Panc1 (cell line): ENCODE results near the gene CRKL.

Experiments
- POLR2AphosphoS5 ChIP-seq: IDR thresholded peaks from 2 replicates; pipeline ENCODE4 v1.6.1; 2012; ENCODE audit warnings: mild to moderate bottlenecking, low read depth, low read length, moderate library complexity
- TCF7L2 ChIP-seq: IDR thresholded peaks from 2 replicates; pipeline ENCODE4 v1.6.1; 2011; ENCODE audit warnings: mild to moderate bottlenecking, low read depth, low read length, inconsistent platforms
- TF ChIP-seq, protein P1 (sequence below): fragments of 450-650 bp; IDR thresholded peaks from 2 replicates; pipeline ENCODE4 v1.5.1; 2017; ENCODE audit warnings: mild to moderate bottlenecking

DNA sequence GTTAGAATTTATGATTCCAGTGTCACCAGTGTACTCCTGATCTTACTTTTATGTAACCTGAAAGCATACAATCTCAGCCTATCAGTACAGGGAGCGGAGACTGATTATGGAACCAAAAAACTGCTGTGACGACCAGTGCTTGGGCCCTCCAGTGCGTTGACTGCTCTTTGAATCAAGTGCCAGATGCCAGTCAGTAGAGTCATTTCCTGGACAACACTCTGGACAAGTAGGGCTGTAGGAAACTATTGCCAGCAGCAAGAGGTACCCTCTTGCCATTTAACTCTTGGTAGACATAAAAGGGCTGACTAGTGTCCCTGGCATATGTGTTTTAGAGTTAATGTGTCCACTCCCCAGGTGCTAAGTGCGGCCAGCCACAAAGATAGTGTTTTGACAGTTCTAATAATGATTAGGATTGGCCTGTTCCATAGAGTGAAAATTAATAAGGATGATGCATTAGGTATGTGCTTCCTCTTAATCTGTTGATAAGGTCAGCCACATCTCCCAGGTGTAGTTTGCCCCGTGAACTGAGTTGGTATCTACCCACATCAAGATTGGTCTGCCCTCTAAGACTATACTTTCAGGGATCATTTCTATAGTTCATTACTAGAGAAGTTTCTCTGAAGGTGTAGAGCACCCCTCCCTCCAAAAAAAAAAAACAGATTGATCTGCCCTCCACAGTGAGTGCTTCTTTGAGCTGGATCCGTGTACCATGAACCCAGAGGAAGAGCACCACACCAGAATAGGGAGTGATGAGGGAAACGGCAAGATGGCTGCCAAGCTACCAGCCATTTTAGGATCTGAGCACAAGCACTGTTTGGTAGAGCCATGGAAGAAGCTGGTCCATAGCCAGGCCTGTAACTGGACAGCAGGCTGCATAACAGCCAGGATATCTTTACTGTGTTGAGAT lies 29.1 kb downstream of the CRKL start:
- TF ChIP-seq, protein P1, sequence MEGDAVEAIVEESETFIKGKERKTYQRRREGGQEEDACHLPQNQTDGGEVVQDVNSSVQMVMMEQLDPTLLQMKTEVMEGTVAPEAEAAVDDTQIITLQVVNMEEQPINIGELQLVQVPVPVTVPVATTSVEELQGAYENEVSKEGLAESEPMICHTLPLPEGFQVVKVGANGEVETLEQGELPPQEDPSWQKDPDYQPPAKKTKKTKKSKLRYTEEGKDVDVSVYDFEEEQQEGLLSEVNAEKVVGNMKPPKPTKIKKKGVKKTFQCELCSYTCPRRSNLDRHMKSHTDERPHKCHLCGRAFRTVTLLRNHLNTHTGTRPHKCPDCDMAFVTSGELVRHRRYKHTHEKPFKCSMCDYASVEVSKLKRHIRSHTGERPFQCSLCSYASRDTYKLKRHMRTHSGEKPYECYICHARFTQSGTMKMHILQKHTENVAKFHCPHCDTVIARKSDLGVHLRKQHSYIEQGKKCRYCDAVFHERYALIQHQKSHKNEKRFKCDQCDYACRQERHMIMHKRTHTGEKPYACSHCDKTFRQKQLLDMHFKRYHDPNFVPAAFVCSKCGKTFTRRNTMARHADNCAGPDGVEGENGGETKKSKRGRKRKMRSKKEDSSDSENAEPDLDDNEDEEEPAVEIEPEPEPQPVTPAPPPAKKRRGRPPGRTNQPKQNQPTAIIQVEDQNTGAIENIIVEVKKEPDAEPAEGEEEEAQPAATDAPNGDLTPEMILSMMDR, result no peak
- TF ChIP-seq POLR2AphosphoS5, result no peak
- no peak for TF ChIP-seq TCF7L2
